Breast epithelium (tissue), 4 donors: ENCODE data around the gene PSMA8. TPM values are rescaled to one million over a fixed set of nuclear protein-coding genes. Genes with fewer than 3 reads are reported as not detected.

Source experiments
- DNase-seq, 2 donors: peaks; one replicate each; pipeline ENCODE4 v3.0.0-alpha.2; 2019; ENCODE audit warnings: low spot score in 2 of 2
- H3K27ac ChIP-seq, 2 donors: fragments of 200-600 bp; sonication (generic) in 1 of 2; one replicate each; pipeline ENCODE4 v1.5.1; 2016 to 2019; ENCODE audit warnings: mild to moderate bottlenecking in 1 of 2
- H3K27me3 ChIP-seq, 2 donors: fragments of 200-600 bp; sonication (generic) in 1 of 2; one replicate each; pipeline versions ENCODE4 v1.5.1 to v1.6.0; 2017 to 2019; ENCODE audit warnings: control low read depth in 1 of 2, mild to moderate bottlenecking in 1 of 2
- H3K36me3 ChIP-seq: fragments of 200-600 bp; one replicate; pipeline ENCODE4 v1.5.1; 2019
- H3K4me1 ChIP-seq, 2 donors: fragments of 200-600 bp; sonication (generic); one replicate each; pipeline ENCODE4 v1.5.1; 2016 to 2019; ENCODE audit warnings: control low read depth in 1 of 2
- H3K4me3 ChIP-seq, 3 donors: fragments of 200-600 bp; sonication (generic); 1 replicate in 2 of 3; 2 replicates in 1 of 3; pipeline ENCODE4 v1.5.1; 2016 to 2019; ENCODE audit warnings: mild to moderate bottlenecking in 3 of 3, moderate library complexity in 2 of 3
- H3K9me3 ChIP-seq, 2 donors: fragments of 200-600 bp; sonication (generic) in 1 of 2; one replicate each; pipeline ENCODE4 v1.5.1; 2016 to 2019; ENCODE audit warnings: control low read depth in 1 of 2
- POLR2A ChIP-seq: fragments of 450-650 bp; IDR thresholded peaks from one replicate; pipeline ENCODE4 v1.6.1; 2016; ENCODE audit warnings: antibody characterized with exemption, mild to moderate bottlenecking, moderate library complexity
- POLR2AphosphoS5 ChIP-seq, 3 donors: sonication (generic); formaldehyde crosslinking; IDR thresholded peaks; one replicate each; pipeline ENCODE4 v1.6.1; 2017; ENCODE audit warnings: antibody characterized with exemption in 3 of 3
- intact Hi-C: fragments of 100-400 bp; cut with DNase I; formaldehyde crosslinking; loops from one replicate; pipeline ENCODE4 v1.15.1; 2023; ENCODE audit warnings: low total_unique reads
- total RNA-seq, 3 donors: library from RNA; depleted of rRNA; stranded (reverse); fragments of >200 nt; gene quantifications; one replicate each; pipeline ENCODE4 v1.1.0, GENCODE V29; 2016
- TF ChIP-seq, protein P1 (sequence below), 3 donors: fragments of 450-650 bp; IDR thresholded peaks; one replicate each; pipeline ENCODE4 v1.5.1; 2016 to 2017; ENCODE audit warnings: antibody characterized with exemption in 3 of 3, mild to moderate bottlenecking in 3 of 3, moderate library complexity in 3 of 3

The PSMA8 gene
- total RNA-seq, 3 donors from 2014 or later: not detected

DNA sequence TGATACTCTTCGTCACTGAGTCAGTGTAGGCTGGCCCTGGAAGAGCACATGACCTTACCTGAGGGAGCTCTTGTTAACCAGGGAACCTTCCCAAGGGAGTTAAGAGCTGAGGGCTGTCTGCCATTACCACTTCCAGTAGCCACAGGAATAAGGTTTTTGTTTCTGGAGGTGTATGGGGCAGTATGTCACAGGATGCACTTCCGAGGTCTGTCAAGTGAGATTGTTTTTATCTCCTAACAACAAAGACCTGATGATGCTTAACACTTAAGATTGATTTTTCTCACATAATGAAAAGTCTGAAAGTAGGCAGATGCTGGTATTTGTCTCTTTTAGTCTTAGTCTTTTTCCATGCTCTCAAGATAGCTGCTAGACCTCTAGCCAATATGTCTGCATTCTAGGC, 41.8 kb downstream of the PSMA8 start:
- intact Hi-C loops: no loop called here
- no peak for DNase-seq
- no peak for TF ChIP-seq POLR2AphosphoS5 (IDR thresholded peaks at IDR 0.05)
- TF ChIP-seq, protein P1, sequence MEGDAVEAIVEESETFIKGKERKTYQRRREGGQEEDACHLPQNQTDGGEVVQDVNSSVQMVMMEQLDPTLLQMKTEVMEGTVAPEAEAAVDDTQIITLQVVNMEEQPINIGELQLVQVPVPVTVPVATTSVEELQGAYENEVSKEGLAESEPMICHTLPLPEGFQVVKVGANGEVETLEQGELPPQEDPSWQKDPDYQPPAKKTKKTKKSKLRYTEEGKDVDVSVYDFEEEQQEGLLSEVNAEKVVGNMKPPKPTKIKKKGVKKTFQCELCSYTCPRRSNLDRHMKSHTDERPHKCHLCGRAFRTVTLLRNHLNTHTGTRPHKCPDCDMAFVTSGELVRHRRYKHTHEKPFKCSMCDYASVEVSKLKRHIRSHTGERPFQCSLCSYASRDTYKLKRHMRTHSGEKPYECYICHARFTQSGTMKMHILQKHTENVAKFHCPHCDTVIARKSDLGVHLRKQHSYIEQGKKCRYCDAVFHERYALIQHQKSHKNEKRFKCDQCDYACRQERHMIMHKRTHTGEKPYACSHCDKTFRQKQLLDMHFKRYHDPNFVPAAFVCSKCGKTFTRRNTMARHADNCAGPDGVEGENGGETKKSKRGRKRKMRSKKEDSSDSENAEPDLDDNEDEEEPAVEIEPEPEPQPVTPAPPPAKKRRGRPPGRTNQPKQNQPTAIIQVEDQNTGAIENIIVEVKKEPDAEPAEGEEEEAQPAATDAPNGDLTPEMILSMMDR (IDR thresholded peaks at IDR 0.05): no peak
- no peak for TF ChIP-seq POLR2A

DNA sequence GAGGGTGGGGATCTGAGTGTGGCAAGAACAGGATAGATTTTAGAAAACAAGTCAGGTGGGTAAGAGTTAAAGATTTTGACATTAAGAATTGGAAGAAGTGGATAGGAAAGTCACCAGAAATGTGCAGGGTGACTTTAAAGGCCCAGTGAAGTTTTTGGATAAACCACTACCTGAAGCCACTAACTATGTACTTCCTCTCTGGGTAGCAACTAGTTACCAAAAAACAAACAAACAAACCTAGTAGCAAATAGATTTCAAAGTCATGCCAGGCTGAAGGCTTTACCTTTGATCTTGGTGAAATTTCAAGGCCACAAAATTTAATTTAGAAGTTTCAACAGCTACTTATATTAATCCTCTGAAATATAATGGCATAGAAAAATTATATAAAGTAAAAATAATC, 42.5 kb downstream of the PSMA8 start:
- Histone ChIP-seq H3K27ac (no peak overlapping the region), H3K4me3 (no peak overlapping the region), H3K4me1 (no peaks in the 10 kb centered on the region), H3K9me3 (no peaks in the 10 kb centered on the region), H3K27me3 (no peaks in the 10 kb centered on the region), H3K36me3 (no peaks in the 10 kb centered on the region)
- TF ChIP-seq POLR2A: no peak
- TF ChIP-seq, protein P1 (IDR thresholded peaks at IDR 0.05): no peak
- no peak for TF ChIP-seq POLR2AphosphoS5 (IDR thresholded peaks at IDR 0.05)
- intact Hi-C loops: no loop called here
- DNase-seq: no peak

More for the DNA sequence above, 41.8 kb downstream of the PSMA8 start:
- Histone ChIP-seq H3K4me3 (no peak overlapping the region), H3K9me3 (no peaks in the 10 kb centered on the region), H3K27me3 (no peaks in the 10 kb centered on the region), H3K36me3 (no peaks in the 10 kb centered on the region), H3K4me1 (no peaks in the 10 kb centered on the region), H3K27ac (no peak overlapping the region)

DNA sequence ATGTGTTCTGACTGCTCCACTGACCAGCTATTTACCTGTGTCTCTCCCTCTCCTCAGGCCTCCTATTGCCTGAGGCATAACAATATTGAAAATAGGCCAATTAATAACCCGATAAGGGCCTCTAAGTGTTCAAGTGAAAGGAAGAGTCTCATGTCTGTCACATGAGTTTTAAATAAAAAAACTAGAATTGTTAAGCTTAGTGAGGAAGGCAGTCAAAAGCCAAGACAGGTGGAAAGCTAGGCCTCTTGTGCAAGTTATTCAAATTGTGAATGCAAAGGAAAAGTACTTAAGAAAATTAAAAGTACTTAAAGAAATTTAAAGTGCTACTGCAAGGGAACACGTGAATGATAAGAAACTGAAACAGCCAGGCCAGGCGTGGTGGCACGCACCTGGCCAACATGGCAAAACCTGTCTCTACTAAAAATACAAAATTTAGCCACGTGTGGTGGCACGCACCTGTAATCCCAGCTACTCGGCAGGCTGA, 47.7 kb downstream of the PSMA8 start:
- DNase-seq: no peak
- no peak for TF ChIP-seq POLR2AphosphoS5 (IDR thresholded peaks at IDR 0.05)
- TF ChIP-seq POLR2A: no peak
- TF ChIP-seq, protein P1 (IDR thresholded peaks at IDR 0.05): no peak
- no peaks in the 10 kb centered on the region for H3K9me3 ChIP-seq
- no peaks in the 10 kb centered on the region for H3K36me3 ChIP-seq
- no peak overlapping the region for H3K27ac ChIP-seq
- no peaks in the 10 kb centered on the region for H3K27me3 ChIP-seq
- intact Hi-C loops: no loop called here
- H3K4me1 ChIP-seq: no peaks in the 10 kb centered on the region
- no peak overlapping the region for H3K4me3 ChIP-seq

DNA sequence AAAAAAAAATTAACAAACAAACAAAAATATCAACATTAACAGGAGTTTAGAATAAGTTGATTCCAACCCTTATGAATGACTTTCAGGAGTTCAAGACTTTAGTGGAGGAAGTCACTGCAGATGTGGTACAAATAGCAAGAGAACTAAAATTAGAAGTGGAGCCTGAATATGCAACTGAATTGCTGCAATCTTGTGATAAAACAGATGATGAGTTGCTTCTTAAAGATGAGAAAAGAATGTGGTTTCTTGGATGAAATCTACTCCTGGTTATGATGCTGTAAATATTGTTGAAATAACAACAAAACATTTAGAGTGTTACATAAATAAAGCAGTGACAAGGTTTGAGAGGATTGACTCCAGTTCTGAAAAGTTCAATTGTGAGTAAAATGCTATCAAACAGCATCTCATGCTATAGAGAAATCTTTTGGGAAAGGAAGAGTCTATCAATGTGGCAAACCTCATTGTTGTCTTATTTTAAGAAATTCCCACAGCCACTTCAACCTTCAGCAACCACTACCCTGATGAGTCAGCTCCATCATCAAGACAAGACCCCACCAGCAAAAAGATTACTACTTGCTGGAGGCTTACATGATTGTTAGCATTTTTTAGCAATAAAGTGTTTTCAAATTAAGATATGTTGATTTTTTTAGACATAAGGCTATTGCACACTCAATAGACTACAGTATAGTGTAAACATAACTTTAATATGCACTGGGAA, 49.9 kb downstream of the PSMA8 start:
- Histone ChIP-seq H3K27ac (no peak overlapping the region), H3K4me3 (no peak overlapping the region), H3K9me3 (peaks cover 0 to 7% of the 10 kb centered on the region in 2 donors), H3K36me3 (no peaks in the 10 kb centered on the region), H3K27me3 (no peaks in the 10 kb centered on the region), H3K4me1 (no peaks in the 10 kb centered on the region)
- intact Hi-C loops: no loop called here
- no peak for DNase-seq
- TF ChIP-seq POLR2A (no peak), POLR2AphosphoS5 (IDR thresholded peaks at IDR 0.05) (no peak)
- TF ChIP-seq, protein P1 (IDR thresholded peaks at IDR 0.05): no peak

DNA sequence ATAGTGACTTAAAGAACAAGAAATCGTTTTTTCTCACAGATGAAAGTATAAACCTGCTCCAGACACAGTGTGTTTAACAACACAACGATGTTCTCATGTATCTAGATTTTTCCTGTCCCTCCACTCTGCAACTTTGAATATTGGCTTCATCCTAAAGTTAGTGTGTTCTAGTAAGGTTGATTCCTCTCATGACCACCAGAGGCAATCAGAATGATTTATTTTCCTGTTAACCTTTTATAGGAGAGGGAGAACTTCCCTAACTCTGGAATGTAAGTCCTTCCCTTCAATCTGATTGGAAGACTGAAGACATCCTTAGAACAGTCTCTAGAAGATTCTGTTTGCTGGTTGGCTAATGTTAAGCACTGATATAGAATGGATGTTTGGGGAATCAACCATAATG, 51.6 kb downstream of the PSMA8 start:
- no peaks in the 10 kb centered on the region for H3K27me3 ChIP-seq
- H3K4me1 ChIP-seq: no peaks in the 10 kb centered on the region
- H3K27ac ChIP-seq: no peak overlapping the region
- TF ChIP-seq POLR2A (no peak), POLR2AphosphoS5 (IDR thresholded peaks at IDR 0.05) (no peak)
- TF ChIP-seq, protein P1 (IDR thresholded peaks at IDR 0.05): no peak
- intact Hi-C loops: no loop called here
- H3K9me3 ChIP-seq: peaks cover 0 to 7% of the 10 kb centered on the region in 2 donors
- H3K4me3 ChIP-seq: no peak overlapping the region
- H3K36me3 ChIP-seq: no peaks in the 10 kb centered on the region
- DNase-seq: no peak
